Esophagus muscularis mucosa (tissue), 4 donors: ENCODE data around the gene BAG3. TPM values are rescaled to one million over a fixed set of nuclear protein-coding genes. Genes with fewer than 3 reads are reported as not detected.

ENCODE experiments used
- DNase-seq: peaks from one replicate; pipeline ENCODE4 v3.0.0-alpha.2; 2017; ENCODE audit errors: extremely low spot score
- H3K27ac ChIP-seq, 4 donors: fragments of 200-600 bp; sonication (generic); replicated peaks in 1 of 4; 1 replicate in 3 of 4; 2 replicates in 1 of 4; pipeline ENCODE4 v1.5.1; 2016 to 2019; ENCODE audit warnings: mild to moderate bottlenecking in 1 of 4
- H3K27me3 ChIP-seq, 4 donors: fragments of 200-600 bp; sonication (generic); one replicate each; pipeline versions ENCODE4 v1.5.1 to v1.6.0; 2016 to 2019
- H3K36me3 ChIP-seq, 4 donors: fragments of 200-600 bp; sonication (generic); one replicate each; pipeline ENCODE4 v1.5.1; 2016 to 2019
- H3K4me1 ChIP-seq, 4 donors: fragments of 200-600 bp; sonication (generic); one replicate each; pipeline ENCODE4 v1.5.1; 2016 to 2019
- H3K4me3 ChIP-seq, 4 donors: fragments of 200-600 bp; sonication (generic); 1 replicate in 2 of 4; 2 replicates in 2 of 4; pipeline ENCODE4 v1.5.1; 2016 to 2019; ENCODE audit warnings: mild to moderate bottlenecking in 4 of 4, moderate library complexity in 1 of 4
- H3K9me3 ChIP-seq, 4 donors: fragments of 200-600 bp; sonication (generic); 1 replicate in 3 of 4; 2 replicates in 1 of 4; pipeline ENCODE4 v1.5.1; 2016 to 2019
- EP300 ChIP-seq: sonication (generic); formaldehyde crosslinking; IDR thresholded peaks from one replicate; pipeline ENCODE4 v1.6.1; 2017; ENCODE audit warnings: antibody characterized with exemption
- POLR2A ChIP-seq: fragments of 450-650 bp; IDR thresholded peaks from one replicate; pipeline ENCODE4 v1.6.1; 2017; ENCODE audit warnings: antibody characterized with exemption, moderate library complexity, mild to moderate bottlenecking, low read depth
- POLR2AphosphoS5 ChIP-seq, 2 donors: sonication (generic); formaldehyde crosslinking; IDR thresholded peaks; one replicate each; pipeline ENCODE4 v1.6.1; 2017; ENCODE audit warnings: antibody characterized with exemption in 2 of 2
- WGBS: methylation state at CpG from one replicate; pipeline ENCODE4 v1.1.5; 2018; 5-methylcytosine and 5-hydroxymethylcytosine counted together
- intact Hi-C: fragments of 100-400 bp; cut with DNase I; formaldehyde crosslinking; loops from one replicate; pipeline ENCODE4 v1.15.1; 2023
- total RNA-seq, 4 donors: library from RNA; depleted of rRNA; stranded (reverse); fragments of >200 nt; gene quantifications; one replicate each; pipeline versions ENCODE4 v1.1.0 to v1.2.1, GENCODE V29; 2016
- TF ChIP-seq, protein P1 (sequence below), 3 experiments: fragments of 200-600 bp in 2 of 3; fragments of 450-650 bp in 1 of 3; sonication (generic) in 2 of 3; IDR thresholded peaks; one replicate each; pipeline ENCODE4 v1.5.1; 2017 to 2019; ENCODE audit warnings: antibody characterized with exemption in 3 of 3, mild to moderate bottlenecking in 2 of 3, moderate library complexity in 1 of 3

The BAG3 gene
- total RNA-seq, 4 donors from 2014 or later = 44.0 to 81.7 (median 73.9) TPM

DNA sequence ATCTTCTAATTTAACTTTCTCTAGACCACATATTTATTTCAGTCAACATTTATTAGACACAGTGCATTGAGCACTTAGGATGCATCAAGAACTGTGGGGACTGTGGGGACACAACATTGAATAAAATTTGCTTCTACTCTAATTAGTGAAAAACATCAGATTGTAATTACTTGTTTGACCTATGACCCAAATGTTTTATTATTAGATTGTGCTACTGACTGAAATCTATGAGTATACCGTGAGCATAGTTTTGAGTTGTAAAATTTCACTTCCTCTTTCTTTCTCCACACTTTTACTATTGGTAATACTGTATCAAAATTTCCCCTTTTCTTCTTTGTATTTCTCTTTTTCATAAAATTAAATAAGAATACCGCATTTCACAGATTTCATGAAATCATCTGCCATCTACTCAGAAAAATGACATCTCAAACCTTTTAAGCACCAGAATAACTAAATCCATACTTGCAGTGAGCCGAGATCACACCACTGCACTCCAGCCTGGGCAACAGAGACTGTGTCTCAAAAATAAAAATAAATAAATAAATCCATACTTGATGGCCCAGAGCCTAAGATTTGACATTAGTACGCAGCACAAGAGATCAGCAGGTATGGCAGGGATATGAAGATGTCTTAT, 49.3 kb downstream of the BAG3 start:
- intact Hi-C loops = no loop called here
- no peak overlapping the region for H3K4me3 ChIP-seq
- 79% methylated on average over 4 of the region's 4 CpGs for WGBS
- H3K27me3 ChIP-seq = no peaks in the 10 kb centered on the region
- no peak overlapping the region for H3K27ac ChIP-seq
- no peaks in the 10 kb centered on the region for H3K36me3 ChIP-seq
- no peaks in the 10 kb centered on the region for H3K9me3 ChIP-seq
- TF ChIP-seq, protein P1, sequence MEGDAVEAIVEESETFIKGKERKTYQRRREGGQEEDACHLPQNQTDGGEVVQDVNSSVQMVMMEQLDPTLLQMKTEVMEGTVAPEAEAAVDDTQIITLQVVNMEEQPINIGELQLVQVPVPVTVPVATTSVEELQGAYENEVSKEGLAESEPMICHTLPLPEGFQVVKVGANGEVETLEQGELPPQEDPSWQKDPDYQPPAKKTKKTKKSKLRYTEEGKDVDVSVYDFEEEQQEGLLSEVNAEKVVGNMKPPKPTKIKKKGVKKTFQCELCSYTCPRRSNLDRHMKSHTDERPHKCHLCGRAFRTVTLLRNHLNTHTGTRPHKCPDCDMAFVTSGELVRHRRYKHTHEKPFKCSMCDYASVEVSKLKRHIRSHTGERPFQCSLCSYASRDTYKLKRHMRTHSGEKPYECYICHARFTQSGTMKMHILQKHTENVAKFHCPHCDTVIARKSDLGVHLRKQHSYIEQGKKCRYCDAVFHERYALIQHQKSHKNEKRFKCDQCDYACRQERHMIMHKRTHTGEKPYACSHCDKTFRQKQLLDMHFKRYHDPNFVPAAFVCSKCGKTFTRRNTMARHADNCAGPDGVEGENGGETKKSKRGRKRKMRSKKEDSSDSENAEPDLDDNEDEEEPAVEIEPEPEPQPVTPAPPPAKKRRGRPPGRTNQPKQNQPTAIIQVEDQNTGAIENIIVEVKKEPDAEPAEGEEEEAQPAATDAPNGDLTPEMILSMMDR (IDR thresholded peaks at IDR 0.05) = no peak
- TF ChIP-seq POLR2A (no peak), POLR2AphosphoS5 (IDR thresholded peaks at IDR 0.05) (no peak)
- DNase-seq = no peak
- peaks cover 0 to 8% (median 2%) of the 10 kb centered on the region in 4 donors for H3K4me1 ChIP-seq

DNA sequence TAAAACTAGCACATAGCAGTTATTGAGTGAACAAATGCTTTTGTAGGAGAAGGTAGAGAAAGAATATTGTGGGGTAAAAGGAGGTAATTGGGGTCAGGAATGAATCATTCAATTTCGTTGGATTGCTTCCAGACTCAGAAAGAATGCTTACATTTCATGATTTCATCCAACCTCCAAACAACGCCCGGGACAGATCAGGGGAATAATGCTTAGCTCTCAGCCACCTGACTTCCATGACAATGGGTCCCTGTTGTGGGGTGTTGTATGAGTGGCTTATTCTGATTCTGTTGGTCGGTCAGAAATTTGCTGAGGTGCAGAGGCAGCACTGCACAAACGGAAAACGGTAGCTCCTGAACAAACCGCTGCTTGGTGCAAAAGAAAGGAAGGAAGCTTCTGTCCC, 50.7 kb downstream of the BAG3 start:
- WGBS = 38% methylated on average over 7 of the region's 7 CpGs
- TF ChIP-seq EP300 = no peak
- no peak for TF ChIP-seq POLR2AphosphoS5 (IDR thresholded peaks at IDR 0.05)
- TF ChIP-seq POLR2A = no peak
- TF ChIP-seq, protein P1 (IDR thresholded peaks at IDR 0.05) = no peak

DNA sequence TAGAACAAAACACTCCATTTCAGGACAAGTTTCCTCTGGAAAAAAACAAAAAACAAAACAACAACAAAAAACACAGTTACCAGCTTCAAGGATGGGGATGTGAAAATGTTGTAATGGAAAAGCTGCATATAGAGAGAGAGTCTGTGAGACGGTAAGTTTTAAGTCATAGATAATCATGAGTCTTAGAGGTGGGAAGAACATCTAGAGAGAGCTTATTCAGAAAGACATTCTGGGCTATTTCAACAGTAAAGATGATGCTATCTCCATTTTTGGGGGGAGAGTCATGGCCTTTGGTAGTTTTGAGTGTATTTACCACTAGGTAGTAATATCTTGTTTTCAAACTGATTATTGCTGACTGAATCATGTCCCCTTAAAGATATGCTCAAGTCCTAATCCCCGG, 51.4 kb downstream of the BAG3 start:
- 83% methylated on average over 2 of the region's 2 CpGs for WGBS
- DNase-seq = no peak
- Histone ChIP-seq H3K9me3 (no peaks in the 10 kb centered on the region), H3K27me3 (no peaks in the 10 kb centered on the region), H3K4me1 (peaks cover 0 to 8% (median 0%) of the 10 kb centered on the region in 4 donors), H3K36me3 (no peaks in the 10 kb centered on the region), H3K27ac (no peak overlapping the region), H3K4me3 (no peak overlapping the region)
- TF ChIP-seq POLR2AphosphoS5 (IDR thresholded peaks at IDR 0.05) (no peak), POLR2A (no peak), EP300 (no peak)
- TF ChIP-seq, protein P1 (IDR thresholded peaks at IDR 0.05) = no peak
- intact Hi-C loops = no loop called here

More for the DNA sequence above, 50.7 kb downstream of the BAG3 start:
- H3K27ac ChIP-seq = no peak overlapping the region
- no peak overlapping the region for H3K4me3 ChIP-seq
- H3K9me3 ChIP-seq = no peaks in the 10 kb centered on the region
- H3K4me1 ChIP-seq = peaks cover 0 to 8% (median 2%) of the 10 kb centered on the region in 4 donors
- H3K36me3 ChIP-seq = no peaks in the 10 kb centered on the region
- H3K27me3 ChIP-seq = no peaks in the 10 kb centered on the region
- intact Hi-C loops = no loop called here
- no peak for DNase-seq

DNA sequence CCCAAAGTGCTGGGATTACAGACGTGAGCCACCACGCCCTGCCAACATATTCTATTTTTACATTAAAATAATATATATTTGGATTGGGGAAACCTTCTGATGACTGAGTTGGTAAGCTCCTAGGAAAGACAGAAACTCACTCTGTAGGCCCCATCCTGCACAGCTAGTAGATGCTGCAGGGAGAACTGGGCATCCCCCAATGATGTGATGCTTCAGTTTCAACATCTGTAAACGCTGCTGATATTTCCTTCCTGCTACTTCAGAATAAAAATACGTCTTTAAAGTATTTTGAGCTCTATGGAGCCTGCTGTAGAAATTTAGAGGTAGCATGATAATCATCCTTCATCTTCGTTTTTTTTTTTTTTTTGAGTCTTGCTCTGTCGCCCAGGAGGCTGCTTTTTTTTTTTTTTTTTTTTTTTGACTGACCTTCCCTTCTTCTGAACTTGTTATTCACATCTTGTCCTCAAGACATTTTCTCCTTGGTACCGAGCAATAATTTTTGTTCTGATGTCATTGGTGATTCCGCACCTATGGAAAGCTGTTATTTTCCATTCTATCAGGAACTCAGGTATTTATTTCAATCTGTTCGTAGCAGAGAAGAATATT, 52.8 kb downstream of the BAG3 start:
- Histone ChIP-seq H3K9me3 (no peaks in the 10 kb centered on the region), H3K4me1 (peaks cover 0 to 8% (median 0%) of the 10 kb centered on the region in 4 donors), H3K4me3 (no peak overlapping the region), H3K27ac (no peak overlapping the region), H3K27me3 (no peaks in the 10 kb centered on the region), H3K36me3 (no peaks in the 10 kb centered on the region)
- no peak for TF ChIP-seq POLR2A
- no peak for TF ChIP-seq EP300
- intact Hi-C loops = no loop called here
- no peak for DNase-seq
- WGBS = 83% methylated on average over 9 of the region's 9 CpGs

DNA sequence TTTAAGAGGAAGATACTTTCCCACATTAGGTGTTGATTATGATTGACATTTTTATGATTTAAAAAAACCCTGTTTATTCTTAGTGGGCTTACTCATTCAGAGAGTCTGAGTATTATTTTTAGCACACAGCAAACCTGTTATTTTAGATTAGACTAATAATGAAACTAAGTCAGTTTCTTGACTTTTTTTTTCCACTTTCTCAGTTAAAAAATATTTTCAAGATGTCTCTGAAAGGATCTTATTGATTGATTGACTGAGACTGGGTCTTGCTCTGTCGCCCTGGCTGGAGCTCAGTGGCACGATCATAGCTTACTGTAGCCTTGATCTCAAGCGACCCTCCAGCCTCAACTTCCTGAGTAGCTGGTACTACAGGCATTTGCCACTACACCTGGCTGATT, 54.3 kb downstream of the BAG3 start:
- WGBS = 91% methylated on average over 3 of the region's 3 CpGs
- Histone ChIP-seq H3K9me3 (no peaks in the 10 kb centered on the region), H3K4me1 (peaks cover 0 to 8% (median 0%) of the 10 kb centered on the region in 4 donors), H3K36me3 (no peaks in the 10 kb centered on the region), H3K4me3 (no peak overlapping the region), H3K27me3 (no peaks in the 10 kb centered on the region), H3K27ac (no peak overlapping the region)
- intact Hi-C loops = no loop called here
- TF ChIP-seq POLR2AphosphoS5 (IDR thresholded peaks at IDR 0.05) = no peak
- TF ChIP-seq POLR2A = no peak
- no peak for TF ChIP-seq EP300
- TF ChIP-seq, protein P1 (IDR thresholded peaks at IDR 0.05) = no peak
- DNase-seq = no peak
